ENCODE data around the gene ZNF276. TPM values are rescaled to one million over a fixed set of nuclear protein-coding genes. Genes with fewer than 3 reads are reported as not detected.
"Not testable (repeated sequence)": the region's sequence is repeated elsewhere in the genome, so short reads cannot be mapped to it uniquely, and the experiment has no call there.

Gene ZNF276
- total and polyA plus RNA-seq, 2 experiments from 2014 or later: 4.3 to 12.0 TPM

DNA sequence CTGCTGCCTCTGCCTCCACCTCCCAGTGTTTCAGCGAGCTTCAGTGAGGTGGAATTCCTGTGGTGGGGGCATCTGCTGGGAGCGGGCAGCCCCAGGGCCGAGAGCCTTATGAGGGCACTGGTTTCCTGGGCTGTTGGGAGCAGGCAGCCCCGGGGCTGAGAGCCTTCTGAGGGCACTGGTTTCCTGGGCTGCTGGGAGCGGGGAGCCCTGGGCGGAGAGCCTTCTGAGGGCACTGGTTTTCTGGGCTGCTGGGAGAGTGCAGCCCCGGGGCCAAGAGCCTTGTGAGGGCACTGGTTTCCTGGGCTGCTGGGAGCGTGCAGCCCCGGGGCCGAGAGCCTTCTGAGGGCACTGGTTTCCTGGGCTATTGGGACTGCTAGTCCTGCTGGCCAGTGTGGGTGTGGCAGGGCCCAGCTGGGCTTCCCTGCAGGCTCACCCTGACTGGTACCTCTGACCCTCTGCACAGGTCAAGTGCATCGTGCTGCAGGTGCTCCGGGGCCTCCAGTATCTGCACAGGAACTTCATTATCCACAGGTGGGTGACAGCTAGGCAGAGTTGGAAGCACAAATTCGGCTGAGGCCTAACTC, 29.3 kb upstream of the ZNF276 start:
- Histone ChIP-seq H3K27me3 (replicated peaks; ENCODE audit: insufficient read depth) (no peaks in the 10 kb centered on the region), H3K27ac (no peak overlapping the region), H3K4me2 (ENCODE audit: unreplicated experiment) (no peak overlapping the region), H3F3A (ENCODE audit: insufficient read depth) (peaks cover 7% of the 10 kb centered on the region; the same call in 1 of the 2 replicates), H3K9me3 (ENCODE audit: low read depth) (no peaks in the 10 kb centered on the region), H3K9me2 (ENCODE audit: insufficient read depth) (no peaks in the 10 kb centered on the region), H3K4me3 (no peak overlapping the region), H3K79me2 (ENCODE audit: insufficient read depth) (peaks cover 31% of the 10 kb centered on the region), H3K9ac (no peak overlapping the region), H3K4me1 (ENCODE audit: insufficient read depth) (peaks cover 4% of the 10 kb centered on the region), H3K36me3 (ENCODE audit: low read depth) (peaks cover 6% of the 10 kb centered on the region; the same call in 1 of the 2 replicates), H2AFZ (no peak overlapping the region), H4K20me1 (ENCODE audit: insufficient read depth) (no peaks in the 10 kb centered on the region)
- TF ChIP-seq EZH2 (IDR thresholded peaks at IDR 0.05; ENCODE audit: insufficient read depth, poor library complexity, severe bottlenecking) (no peak), EZH2phosphoT487 (IDR thresholded peaks at IDR 0.05; ENCODE audit: insufficient read depth, low read depth) (no peak)
- no peak for DNase-seq
- in situ Hi-C loops (cut with MboI): no loop called here
- WGBS, 2 experiments (ENCODE audit: low coverage in 1 of 2, low lambda C conversion rate in 2 of 2, missing lambda C conversion rate in 2 of 2): 91 to 95% methylated on average over 11 to 13 of the region's 13 CpGs

DNA sequence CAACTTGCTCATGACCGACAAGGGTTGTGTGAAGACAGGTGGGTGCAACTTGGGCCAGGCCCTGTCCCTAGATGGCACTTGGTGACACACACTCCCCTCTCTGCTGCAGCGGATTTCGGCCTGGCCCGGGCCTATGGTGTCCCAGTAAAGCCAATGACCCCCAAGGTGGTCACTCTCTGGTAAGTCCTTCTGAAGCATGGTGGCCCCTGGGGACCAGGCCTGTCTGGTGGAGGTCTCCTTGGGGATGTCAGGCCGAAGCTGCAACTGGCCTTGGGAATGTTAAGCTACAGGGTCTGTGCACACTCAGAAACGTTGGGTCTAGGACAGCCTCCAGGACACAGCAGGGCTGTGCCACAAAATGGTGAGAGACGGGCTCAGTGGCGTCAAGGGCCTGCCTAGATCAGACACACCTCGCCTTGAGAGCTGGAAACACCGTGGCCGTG, 28.0 kb upstream of the ZNF276 start:
- WGBS, 2 experiments (ENCODE audit: low coverage in 1 of 2, low lambda C conversion rate in 2 of 2, missing lambda C conversion rate in 2 of 2): 89 to 90% methylated on average over 11 of the region's 11 CpGs
- Histone ChIP-seq H3K9ac (no peak overlapping the region), H3K9me3 (ENCODE audit: low read depth) (no peaks in the 10 kb centered on the region), H2AFZ (no peak overlapping the region), H3K4me2 (ENCODE audit: unreplicated experiment) (no peak overlapping the region), H3K9me2 (ENCODE audit: insufficient read depth) (no peaks in the 10 kb centered on the region), H3K4me3 (no peak overlapping the region), H3K79me2 (ENCODE audit: insufficient read depth) (peaks cover 19% of the 10 kb centered on the region), H3K27ac (no peak overlapping the region), H3K36me3 (ENCODE audit: low read depth) (peaks cover 6% of the 10 kb centered on the region; the same call in 1 of the 2 replicates), H3K27me3 (replicated peaks; ENCODE audit: insufficient read depth) (no peaks in the 10 kb centered on the region), H3K4me1 (ENCODE audit: insufficient read depth) (no peaks in the 10 kb centered on the region), H3F3A (ENCODE audit: insufficient read depth) (no peaks in the 10 kb centered on the region), H4K20me1 (ENCODE audit: insufficient read depth) (no peaks in the 10 kb centered on the region)
- no peak for TF ChIP-seq EZH2phosphoT487 (IDR thresholded peaks at IDR 0.05; ENCODE audit: insufficient read depth, low read depth)
- in situ Hi-C loops (cut with MboI): no loop called here
- DNase-seq: no peak

GRCh38 chr16:89693931-89694783, 27.2 kb upstream of the ZNF276 start:
- no peak for DNase-seq
- no peak for TF ChIP-seq EZH2 (IDR thresholded peaks at IDR 0.05; ENCODE audit: insufficient read depth, poor library complexity, severe bottlenecking)
- no peak for TF ChIP-seq EZH2phosphoT487 (IDR thresholded peaks at IDR 0.05; ENCODE audit: insufficient read depth, low read depth)
- H3K27ac ChIP-seq: no peak overlapping the region
- H4K20me1 ChIP-seq (ENCODE audit: insufficient read depth): no peaks in the 10 kb centered on the region
- H3K9me3 ChIP-seq (ENCODE audit: low read depth): no peaks in the 10 kb centered on the region
- no peaks in the 10 kb centered on the region for H3F3A ChIP-seq (ENCODE audit: insufficient read depth)
- H3K9ac ChIP-seq: no peak overlapping the region
- H3K4me3 ChIP-seq: no peak overlapping the region
- H3K27me3 ChIP-seq (replicated peaks; ENCODE audit: insufficient read depth): no peaks in the 10 kb centered on the region
- H3K9me2 ChIP-seq (ENCODE audit: insufficient read depth): no peaks in the 10 kb centered on the region
- no peak overlapping the region for H2AFZ ChIP-seq
- no peaks in the 10 kb centered on the region for H3K4me1 ChIP-seq (ENCODE audit: insufficient read depth)
- H3K4me2 ChIP-seq (ENCODE audit: unreplicated experiment): no peak overlapping the region
- in situ Hi-C loops (cut with MboI): no loop called here
- 91 to 94% methylated on average over 27 to 31 of the region's 32 CpGs for WGBS, 2 experiments (ENCODE audit: low coverage in 1 of 2, low lambda C conversion rate in 2 of 2, missing lambda C conversion rate in 2 of 2)
- peaks cover 10% of the 10 kb centered on the region for H3K79me2 ChIP-seq (ENCODE audit: insufficient read depth)
- H3K36me3 ChIP-seq (ENCODE audit: low read depth): peaks cover 6% of the 10 kb centered on the region; the same call in 1 of the 2 replicates

DNA sequence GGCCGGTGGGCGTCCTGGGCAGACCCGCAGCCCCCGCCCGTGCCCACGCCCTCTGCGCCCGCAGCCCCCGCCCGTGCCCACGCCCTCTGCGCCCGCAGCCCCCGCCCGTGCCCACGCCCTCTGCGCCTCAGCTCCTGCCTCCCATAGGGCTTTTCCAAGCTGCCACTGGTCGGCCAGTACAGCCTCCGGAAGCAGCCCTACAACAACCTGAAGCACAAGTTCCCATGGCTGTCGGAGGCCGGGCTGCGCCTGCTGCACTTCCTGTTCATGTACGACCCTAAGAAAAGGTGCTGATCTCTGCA, 26.6 kb upstream of the ZNF276 start:
- H3K4me3 ChIP-seq; H3K27me3 ChIP-seq (replicated peaks; ENCODE audit: insufficient read depth); H3K9ac ChIP-seq; DNase-seq; H2AFZ ChIP-seq; H3K27ac ChIP-seq; H3F3A ChIP-seq (ENCODE audit: insufficient read depth); in situ Hi-C loops (cut with MboI); H3K4me2 ChIP-seq (ENCODE audit: unreplicated experiment); H3K9me3 ChIP-seq (ENCODE audit: low read depth); H3K79me2 ChIP-seq (ENCODE audit: insufficient read depth); H3K36me3 ChIP-seq (ENCODE audit: low read depth); H3K4me1 ChIP-seq (ENCODE audit: insufficient read depth); H3K9me2 ChIP-seq (ENCODE audit: insufficient read depth); H4K20me1 ChIP-seq (ENCODE audit: insufficient read depth): not testable (repeated sequence)
- 91 to 94% methylated on average over 9 to 23 of the region's 23 CpGs for WGBS, 2 experiments (ENCODE audit: low coverage in 1 of 2, low lambda C conversion rate in 2 of 2, missing lambda C conversion rate in 2 of 2)

All from GM23248 (cell line).